ENCODE measurements around the gene SOX12.
A peak's percentile ranks its signal among the peaks of the same experiment; 100 is the strongest.
"Not testable (repeated sequence)": the region's sequence is repeated elsewhere in the genome, so short reads cannot be mapped to it uniquely, and the experiment has no call there.

Gene SOX12

GRCh38 chr20:362271-363254 lies 37.2 kb downstream of the SOX12 start:
- peak; percentile 94 for DNase-seq (ENCODE audit: low read depth)

GRCh38 chr20:363319-364078 lies 38.1 kb downstream of the SOX12 start:
- DNase-seq (ENCODE audit: low read depth) = peak; percentile 33

GRCh38 chr20:364905-365794 lies 39.8 kb downstream of the SOX12 start:
- DNase-seq (ENCODE audit: low read depth) = peak; percentile 64

- DNase-seq (ENCODE audit: low read depth) = no peak
Observed at GRCh38 chr20:366041-366718, 40.8 kb downstream of the SOX12 start.

GRCh38 chr20:366719-367485 lies 41.5 kb downstream of the SOX12 start:
- DNase-seq (ENCODE audit: low read depth) = no peak

GRCh38 chr20:367486-367887 lies 42.1 kb downstream of the SOX12 start:
- no peak for DNase-seq (ENCODE audit: low read depth)

- no peak for DNase-seq (ENCODE audit: low read depth)
Observed at GRCh38 chr20:368915-369314, 43.6 kb downstream of the SOX12 start.

- no peak for DNase-seq (ENCODE audit: low read depth)
Observed at GRCh38 chr20:370151-370600, 44.8 kb downstream of the SOX12 start.

GRCh38 chr20:370977-371754 lies 45.8 kb downstream of the SOX12 start:
- DNase-seq (ENCODE audit: low read depth) = no peak

- peak; percentile 94 for DNase-seq (ENCODE audit: low read depth)
Observed at GRCh38 chr20:371755-372542, 46.6 kb downstream of the SOX12 start.

GRCh38 chr20:372543-373082 lies 47.3 kb downstream of the SOX12 start:
- DNase-seq (ENCODE audit: low read depth) = not testable (repeated sequence)

GRCh38 chr20:373171-373890 lies 48.0 kb downstream of the SOX12 start:
- peak; percentile 90 for DNase-seq (ENCODE audit: low read depth)

- no peak for DNase-seq (ENCODE audit: low read depth)
Observed at GRCh38 chr20:375265-375889, 50.0 kb downstream of the SOX12 start.

GRCh38 chr20:376089-376488 lies 50.7 kb downstream of the SOX12 start:
- DNase-seq (ENCODE audit: low read depth) = no peak

GRCh38 chr20:376750-377149 lies 51.4 kb downstream of the SOX12 start:
- DNase-seq (ENCODE audit: low read depth) = no peak

- not testable (repeated sequence) for DNase-seq (ENCODE audit: low read depth)
Observed at GRCh38 chr20:377578-377977, 52.2 kb downstream of the SOX12 start.

- no peak for DNase-seq (ENCODE audit: low read depth)
Observed at GRCh38 chr20:378961-379336, 53.6 kb downstream of the SOX12 start.
